Fibroblast of lung (primary cell): ENCODE results near the gene TREM1. TPM values are rescaled to one million over a fixed set of nuclear protein-coding genes. Genes with fewer than 3 reads are reported as not detected.

Experiments used
- DNase-seq, 2 donors: peaks; one replicate each; pipeline versions ENCODE4 v3.0.0 to v3.0.0-alpha.2; 2010; ENCODE audit warnings: low read depth in 2 of 2
- H2AFZ ChIP-seq: 2 replicates; pipeline ENCODE4 v1.5.1; 2012; ENCODE audit warnings: low read length, control low read depth, inconsistent platforms
- H3K27ac ChIP-seq: 2 replicates; pipeline ENCODE4 v1.5.1; 2011; ENCODE audit warnings: low read length, control low read depth; ENCODE audit not compliant: insufficient read depth
- H3K27me3 ChIP-seq: 2 replicates; pipeline ENCODE4 v1.5.1; 2011; ENCODE audit warnings: mild to moderate bottlenecking, low read length; ENCODE audit not compliant: control insufficient read depth, insufficient read depth
- H3K36me3 ChIP-seq: 2 replicates; pipeline ENCODE4 v1.5.1; 2011; ENCODE audit warnings: low read length; ENCODE audit not compliant: control insufficient read depth, insufficient read depth
- H3K4me1 ChIP-seq: 2 replicates; pipeline ENCODE4 v1.5.1; 2011; ENCODE audit warnings: low read length; ENCODE audit not compliant: control insufficient read depth, insufficient read depth; ENCODE audit errors: extremely low read depth
- H3K4me2 ChIP-seq: 2 replicates; pipeline ENCODE4 v1.5.1; 2011; ENCODE audit warnings: low read length, control low read depth; ENCODE audit not compliant: insufficient read depth; ENCODE audit errors: extremely low read depth
- H3K4me3 ChIP-seq, 4 experiments: fragments of 200-600 bp in 1 of 4; sonication (generic) in 1 of 4; replicated peaks in 1 of 4; 2 replicates each; pipeline ENCODE4 v1.5.1; 2011 to 2016; ENCODE audit warnings: low read length in 4 of 4, low read depth in 3 of 4, mild to moderate bottlenecking in 3 of 4, control low read depth in 2 of 4, inconsistent platforms in 1 of 4, mixed read lengths in 1 of 4; ENCODE audit not compliant: insufficient read depth in 1 of 4; ENCODE audit errors: control extremely low read depth in 1 of 4
- H3K79me2 ChIP-seq: 2 replicates; pipeline ENCODE4 v1.5.1; 2012; ENCODE audit warnings: mild to moderate bottlenecking, low read length, inconsistent platforms; ENCODE audit not compliant: control insufficient read depth, insufficient read depth
- H3K9ac ChIP-seq: 2 replicates; pipeline ENCODE4 v1.5.1; 2011; ENCODE audit warnings: mild to moderate bottlenecking, low read length, control low read depth; ENCODE audit not compliant: insufficient read depth
- H3K9me3 ChIP-seq: 2 replicates; pipeline ENCODE4 v1.5.1; 2012; ENCODE audit warnings: low read depth, low read length; ENCODE audit not compliant: control insufficient read depth, insufficient read depth
- H4K20me1 ChIP-seq: 2 replicates; pipeline ENCODE4 v1.5.1; 2011; ENCODE audit warnings: low read length; ENCODE audit not compliant: control insufficient read depth, insufficient read depth; ENCODE audit errors: extremely low read depth
- CTCF ChIP-seq, 2 donors: IDR thresholded peaks in 1 of 2; conservative IDR thresholded peaks in 1 of 2; 1 replicate in 1 of 2; 2 replicates in 1 of 2; pipeline ENCODE4 v1.5.1; 2011 to 2012; ENCODE audit warnings: low read length in 2 of 2, control low read depth in 1 of 2, inconsistent platforms in 1 of 2, low read depth in 1 of 2, mild to moderate bottlenecking in 1 of 2
- EZH2 ChIP-seq: IDR thresholded peaks from 2 replicates; pipeline ENCODE4 v1.5.1; 2012; ENCODE audit warnings: low read length, control low read depth, mild to moderate bottlenecking; ENCODE audit errors: missing control alignments
- polyA plus RNA-seq, 2 donors: library from polyadenylated mRNA; depleted of rRNA in 1 of 2; stranded (reverse) in 1 of 2; unstranded in 1 of 2; fragments of >200 nt; gene quantifications; 2 replicates each; pipeline ENCODE4 v1.2.1, GENCODE V29; 2011 to 2012; ENCODE audit warnings: missing spikeins in 1 of 2
- total RNA-seq: library from RNA; depleted of rRNA; stranded (reverse); fragments of >200 nt; gene quantifications from 2 replicates; pipeline ENCODE4 v1.2.1, GENCODE V29; 2014

Gene TREM1
- total and polyA plus RNA-seq, 2 donors (not counting 1 experiment from before 2014, with no cell fraction given), result 0.25 TPM; not detected in 1

- no peak overlapping the region for H2AFZ ChIP-seq
- H3K9ac ChIP-seq, result no peak overlapping the region
- H3K79me2 ChIP-seq, result no peaks in the 10 kb centered on the region
- no peaks in the 10 kb centered on the region for H4K20me1 ChIP-seq
- H3K4me1 ChIP-seq, result no peaks in the 10 kb centered on the region
- no peaks in the 10 kb centered on the region for H3K9me3 ChIP-seq
- H3K27me3 ChIP-seq, result no peaks in the 10 kb centered on the region
- TF ChIP-seq CTCF (conservative IDR thresholded peaks at IDR 0.05 in 1 of 2, IDR thresholded peaks at IDR 0.05 in 1 of 2; ENCODE audit: low read depth in 1 of 2, low read length in 2 of 2) (no peak), EZH2 (no peak)
- no peak overlapping the region for H3K4me2 ChIP-seq
- H3K4me3 ChIP-seq, result no peak overlapping the region
- H3K36me3 ChIP-seq, result no peaks in the 10 kb centered on the region
- no peak for DNase-seq
- H3K27ac ChIP-seq, result no peak overlapping the region
Observed at GRCh38 chr6:41228616-41229015, 57.9 kb downstream of the TREM1 start.

- H2AFZ ChIP-seq, result no peak within 1 kb of the TSS
Observed at GRCh38 chr6:41228096-41228495, 58.4 kb downstream of the TREM1 start, which contains the start of gene TREML4. TREML4 (plus strand) TSS chr6:41228349; CDS start chr6:41228428, 79 bp downstream.

GRCh38 chr6:41226752-41227151 lies 59.7 kb downstream of the TREM1 start:
- H3K9ac ChIP-seq, result no peak overlapping the region
- no peak overlapping the region for H2AFZ ChIP-seq
- H3K4me2 ChIP-seq, result no peak overlapping the region
- H3K27ac ChIP-seq, result no peak overlapping the region
- no peak for DNase-seq
- no peaks in the 10 kb centered on the region for H3K79me2 ChIP-seq
- no peaks in the 10 kb centered on the region for H3K9me3 ChIP-seq
- H3K27me3 ChIP-seq, result no peaks in the 10 kb centered on the region
- H3K36me3 ChIP-seq, result no peaks in the 10 kb centered on the region
- no peak overlapping the region for H3K4me3 ChIP-seq
- H4K20me1 ChIP-seq, result no peaks in the 10 kb centered on the region
- H3K4me1 ChIP-seq, result no peaks in the 10 kb centered on the region
- TF ChIP-seq EZH2 (no peak), CTCF (conservative IDR thresholded peaks at IDR 0.05 in 1 of 2, IDR thresholded peaks at IDR 0.05 in 1 of 2; ENCODE audit: low read depth in 1 of 2, low read length in 2 of 2) (no peak)

More at GRCh38 chr6:41228096-41228495, 58.4 kb downstream of the TREM1 start, which contains the start of gene TREML4:
- no peak for DNase-seq
- no peak within 1 kb of the TSS for H3K27ac ChIP-seq
- no peak within 1 kb of the TSS for H3K9ac ChIP-seq
- TF ChIP-seq CTCF (conservative IDR thresholded peaks at IDR 0.05 in 1 of 2, IDR thresholded peaks at IDR 0.05 in 1 of 2; ENCODE audit: low read depth in 1 of 2, low read length in 2 of 2) (no peak), EZH2 (no peak)
- H3K79me2 ChIP-seq, result no peaks in the 10 kb centered on the region
- no peaks in the 10 kb centered on the region for H3K4me1 ChIP-seq
- H3K36me3 ChIP-seq, result no peaks in the 10 kb centered on the region
- no peaks in the 10 kb centered on the region for H3K9me3 ChIP-seq
- no peak within 1 kb of the TSS for H3K4me3 ChIP-seq
- no peak within 1 kb of the TSS for H3K4me2 ChIP-seq
- H3K27me3 ChIP-seq, result no peaks in the 10 kb centered on the region
- no peaks in the 10 kb centered on the region for H4K20me1 ChIP-seq
